Measurements from ENCODE around the gene C12orf76.
"Not testable (repeated sequence)": the region's sequence is repeated elsewhere in the genome, so short reads cannot be mapped to it uniquely, and the experiment has no call there.

The C12orf76 gene

GRCh38 chr12:110062241-110062640 lies 13.9 kb upstream of the C12orf76 start:
- no peak for DNase-seq

DNA sequence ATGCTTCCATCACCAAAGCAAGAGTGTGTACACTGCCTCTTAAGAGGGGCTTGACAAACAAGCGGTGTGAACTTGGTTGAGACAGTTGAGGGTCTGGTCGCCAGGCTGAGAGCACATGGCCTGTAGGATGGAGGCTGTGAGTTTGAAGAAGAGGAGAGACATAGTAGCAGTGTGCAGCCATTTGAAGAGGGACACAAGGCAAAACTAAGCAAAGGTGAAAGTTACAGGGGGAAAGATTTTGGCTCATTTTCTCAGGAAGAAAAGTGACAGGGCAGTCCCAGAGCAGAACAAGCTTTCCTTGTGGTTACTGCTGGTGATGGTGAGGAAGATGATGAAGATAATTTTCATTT lies 11.3 kb upstream of the C12orf76 start:
- no peak for DNase-seq

DNA sequence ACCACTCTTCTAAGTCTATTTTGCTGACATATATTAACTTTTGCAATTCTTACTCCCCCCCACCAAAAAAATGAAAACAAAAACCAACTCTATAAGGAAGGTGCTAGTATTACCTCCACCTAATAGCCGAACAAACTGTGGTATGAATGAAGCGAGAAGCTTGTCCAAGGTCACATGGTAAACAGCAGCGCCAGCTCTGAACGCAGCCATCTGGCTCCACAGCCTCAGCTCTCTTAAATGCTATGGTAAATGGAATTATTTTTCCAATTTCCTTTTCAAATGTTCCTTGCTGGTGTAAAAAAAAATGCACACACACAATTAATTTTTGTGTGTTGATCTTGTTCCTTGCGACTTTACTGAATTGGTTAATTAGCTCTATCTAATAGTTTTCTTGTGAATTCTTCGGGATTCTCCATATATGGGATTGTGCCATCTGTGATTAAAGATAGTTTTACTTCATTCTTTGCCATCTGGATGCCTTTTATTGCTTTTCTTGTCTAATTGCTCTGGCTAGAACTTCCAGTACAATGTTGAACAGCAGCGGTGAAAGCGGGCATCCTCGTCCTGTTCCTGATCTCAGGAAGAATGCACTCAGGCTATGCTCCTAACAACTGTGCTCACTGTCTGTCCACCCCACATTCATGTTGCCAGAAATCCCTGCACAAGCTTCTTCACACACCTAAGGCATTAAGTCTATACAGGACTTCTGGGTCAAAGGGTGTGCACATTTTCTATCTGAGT lies 10.7 kb upstream of the C12orf76 start:
- DNase-seq = peak; percentile 74

- DNase-seq = not testable (repeated sequence)
These were observed 8.3 kb upstream of the C12orf76 start for GRCh38 chr12:110056643-110057042.

DNA sequence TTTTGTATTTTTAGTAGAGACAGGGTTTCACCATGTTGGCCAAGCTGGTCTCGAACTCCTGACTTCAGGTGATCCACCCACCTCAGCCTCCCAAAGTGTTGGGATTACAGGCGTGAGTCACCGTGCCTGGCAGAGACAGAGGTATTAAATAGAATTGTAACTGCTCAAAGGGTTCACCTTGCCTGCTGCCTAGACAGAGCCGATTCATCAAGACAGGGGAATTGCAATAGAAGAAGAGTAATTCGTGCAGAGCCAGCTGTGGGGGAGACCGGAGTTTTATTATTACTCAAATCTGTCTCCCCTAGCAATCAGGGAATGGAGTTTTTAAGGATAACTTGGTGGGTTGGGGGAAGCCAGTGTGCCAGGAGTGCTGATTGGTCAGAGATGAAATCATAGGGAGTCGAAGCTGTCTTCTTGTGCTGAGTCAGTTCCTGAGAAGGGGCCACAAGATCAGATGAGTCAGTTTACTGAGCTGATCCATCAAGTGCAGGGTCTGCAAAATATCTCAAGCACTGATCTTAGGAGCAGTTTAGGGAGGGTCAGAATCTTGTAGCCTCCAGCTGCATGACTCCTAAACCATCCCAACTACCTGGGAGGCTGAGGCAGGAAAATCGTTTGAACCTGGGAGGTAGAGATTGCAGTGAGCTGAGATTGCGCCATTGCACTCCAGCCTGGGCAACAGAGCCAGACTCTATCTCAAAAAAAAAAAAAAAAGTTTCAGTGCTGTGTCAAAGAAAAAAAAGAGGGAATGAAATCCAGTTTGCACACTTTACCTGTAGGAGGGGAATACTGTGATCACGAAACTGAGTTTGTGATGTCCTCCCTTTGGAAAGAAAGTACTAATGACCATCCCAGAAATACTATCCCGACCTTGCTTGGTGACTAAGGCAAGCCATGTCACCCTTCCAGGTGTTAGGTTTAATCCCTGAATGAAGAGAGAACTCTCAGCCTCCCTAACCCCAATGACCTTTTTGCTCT lies 7.3 kb upstream of the C12orf76 start:
- not testable (repeated sequence) for DNase-seq

GRCh38 chr12:110050927-110051326 lies 2.6 kb upstream of the C12orf76 start:
- DNase-seq = no peak

DNA sequence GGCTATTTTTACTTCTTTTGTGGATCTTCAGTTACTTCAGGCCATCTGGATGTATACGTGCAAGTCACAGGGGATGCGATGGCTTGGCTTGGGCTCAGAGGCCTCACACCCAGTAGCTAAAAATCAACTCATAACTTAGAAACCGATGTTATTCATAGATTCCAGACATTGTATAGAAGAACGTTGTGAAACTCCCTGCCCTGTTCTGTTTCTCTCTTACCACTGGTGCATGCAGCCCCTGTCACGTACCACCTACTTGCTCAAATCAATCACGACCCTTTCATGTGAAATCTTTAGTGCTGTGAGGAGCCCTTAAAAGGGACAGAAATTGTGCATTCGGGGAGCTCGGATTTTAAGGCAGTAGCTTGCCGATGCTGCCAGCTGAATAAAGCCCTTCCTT lies 1.3 kb upstream of the C12orf76 start:
- DNase-seq = not testable (repeated sequence)

GRCh38 chr12:110049034-110049433 lies 712 bp upstream of the C12orf76 start:
- not testable (repeated sequence) for DNase-seq

DNA sequence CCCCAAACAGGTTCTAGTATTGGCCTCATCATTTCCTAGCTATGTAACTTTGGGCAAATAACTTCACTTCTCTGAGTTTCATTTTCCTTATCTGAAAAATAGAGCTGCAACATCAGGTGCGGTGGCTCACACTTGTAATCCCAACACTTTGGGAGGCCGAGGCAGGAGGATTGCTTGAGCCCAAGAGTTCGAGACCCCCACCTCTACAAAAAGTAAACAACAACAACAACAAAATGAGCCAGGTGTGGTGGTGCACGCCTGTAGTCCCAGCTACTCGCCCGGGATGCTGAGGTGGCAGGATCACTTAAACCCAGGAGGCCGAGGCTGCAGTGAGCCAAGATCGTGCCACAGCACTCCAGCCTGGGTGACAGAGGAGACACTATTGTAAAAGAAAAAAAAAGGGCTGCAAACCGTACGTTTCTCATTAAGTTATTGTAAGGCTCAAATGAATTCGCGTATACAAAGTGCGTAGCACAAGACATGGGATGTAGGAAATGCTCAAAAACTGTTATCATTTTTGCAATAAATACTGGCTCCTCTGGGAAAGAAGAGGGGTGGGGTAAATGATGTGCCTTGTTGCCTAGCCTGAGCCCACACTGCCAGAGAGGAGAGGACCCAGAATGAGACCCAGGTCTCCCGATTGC lies 903 bp downstream of the C12orf76 start:
- no peak for DNase-seq

DNA sequence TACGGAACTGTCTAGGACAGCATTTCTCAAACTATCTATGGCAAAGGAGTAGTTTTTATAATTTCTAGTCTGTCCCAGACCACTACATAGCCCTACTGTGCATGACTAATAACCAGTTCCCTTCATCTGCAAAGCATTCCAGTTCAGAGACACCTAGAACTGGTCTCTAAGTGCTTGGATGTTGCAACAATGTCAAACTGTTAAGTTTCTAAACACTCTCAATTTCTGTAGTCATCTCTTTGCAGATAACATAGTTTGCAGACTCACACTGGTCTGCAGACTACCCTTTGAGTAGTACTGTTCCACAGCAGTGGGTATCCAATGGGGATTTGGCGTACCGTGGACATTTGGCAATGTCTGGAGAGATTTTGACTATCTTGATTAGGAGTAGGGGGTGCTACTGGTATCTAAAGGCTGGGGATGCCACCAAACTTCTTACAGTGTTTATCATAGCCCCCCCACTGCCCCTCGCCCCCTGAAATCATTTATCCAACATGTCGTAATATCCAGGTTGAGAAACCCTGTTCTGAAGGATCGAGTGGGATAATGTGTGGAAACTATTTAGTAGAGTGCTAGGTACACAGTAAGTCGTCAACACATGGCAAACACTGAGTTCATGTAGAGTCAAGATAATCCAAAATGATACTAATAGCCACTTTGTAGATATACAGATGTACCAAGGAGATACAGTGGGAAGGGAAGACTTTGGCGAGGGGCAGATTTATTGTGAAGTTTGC lies 1.7 kb downstream of the C12orf76 start:
- no peak for DNase-seq

DNA sequence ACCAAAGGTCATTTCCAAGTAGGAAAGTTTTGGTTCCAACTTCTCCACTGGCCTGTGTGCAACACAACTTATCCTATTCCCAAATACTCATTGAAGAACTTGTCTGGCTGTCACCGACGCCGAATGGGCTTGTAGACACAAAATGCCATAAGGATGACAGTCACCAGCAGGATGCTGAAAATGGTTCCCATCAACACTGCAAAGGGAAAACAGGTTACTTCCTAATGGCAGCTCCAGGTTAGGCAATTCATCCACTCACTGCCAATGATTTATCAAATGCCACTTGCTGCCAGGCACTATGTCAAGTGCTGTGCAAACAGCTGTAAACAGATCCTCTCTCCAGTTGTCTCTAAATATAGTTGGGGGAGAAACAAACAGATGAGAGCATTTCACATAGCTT lies 6.1 kb downstream of the C12orf76 start:
- DNase-seq = no peak

GRCh38 chr12:110039085-110039807 lies 9.1 kb downstream of the C12orf76 start:
- no peak for DNase-seq

DNA sequence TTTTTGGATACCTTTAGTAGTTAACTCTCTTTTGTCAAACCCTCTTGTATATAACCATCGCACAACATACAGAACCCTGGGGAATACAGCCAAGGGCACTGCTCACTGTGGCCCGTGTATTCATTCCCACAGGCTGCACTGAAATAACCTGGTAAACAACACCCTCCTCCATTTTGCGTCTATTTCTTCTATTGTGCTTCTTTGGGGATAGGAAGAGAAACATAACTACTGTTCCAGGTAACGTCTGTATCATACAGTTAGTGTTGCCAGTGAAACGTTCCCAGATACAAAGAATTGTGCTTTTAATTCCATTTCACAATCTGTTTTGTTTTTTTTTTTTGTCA lies 9.6 kb downstream of the C12orf76 start:
- DNase-seq = no peak

- DNase-seq = no peak
These were observed 11.0 kb downstream of the C12orf76 start for GRCh38 chr12:110037315-110037714.

GRCh38 chr12:110035534-110036104 lies 12.7 kb downstream of the C12orf76 start:
- DNase-seq = no peak

DNA sequence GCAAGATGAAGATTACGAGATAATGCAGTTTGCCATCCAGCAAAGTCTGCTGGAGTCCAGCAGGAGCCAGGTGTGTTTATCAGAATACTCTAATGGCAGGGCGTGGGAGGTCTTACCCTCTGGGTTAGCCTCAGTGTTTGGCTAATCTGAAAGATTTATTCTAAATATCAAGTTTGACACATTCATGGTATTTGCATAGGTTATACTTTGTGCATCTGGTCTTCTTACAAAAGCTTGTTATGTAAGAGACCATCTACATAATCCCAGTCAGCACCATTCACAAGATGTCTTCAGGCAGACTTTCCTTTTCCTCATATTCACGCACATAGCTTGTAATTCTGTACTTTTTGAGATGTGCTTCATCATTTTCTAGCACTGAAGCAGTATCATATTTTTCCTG lies 14.4 kb downstream of the C12orf76 start:
- DNase-seq = no peak

- DNase-seq = no peak
These were observed 19.0 kb downstream of the C12orf76 start for GRCh38 chr12:110029290-110029815.

GRCh38 chr12:110028323-110028722 lies 20.0 kb downstream of the C12orf76 start:
- DNase-seq = no peak

- no peak for DNase-seq
These were observed 24.3 kb downstream of the C12orf76 start for GRCh38 chr12:110024051-110024450.

GRCh38 chr12:110023059-110023980 lies 25.0 kb downstream of the C12orf76 start:
- peak; percentile 70 for DNase-seq

Measured in NCI-H446 treated with DMSO at 0.1 percent for 48 hours (cell line).